Measurements from ENCODE around the gene SH3GLB1. TPM values are rescaled to one million over a fixed set of nuclear protein-coding genes. Genes with fewer than 3 reads are reported as not detected.
A peak's percentile ranks its signal among the peaks of the same experiment; 100 is the strongest.
"Not testable (repeated sequence)": the region's sequence is repeated elsewhere in the genome, so short reads cannot be mapped to it uniquely, and the experiment has no call there.

SH3GLB1 gene
- total RNA-seq, result 132 TPM
- long read RNA-seq, full-length matches to known transcripts, result 76 of 84 reads
- long read RNA-seq, partial matches to known transcripts, result 3 of 84 reads
- long read RNA-seq, other reads (novel, unspliced or antisense), result 5 of 84 reads

DNA sequence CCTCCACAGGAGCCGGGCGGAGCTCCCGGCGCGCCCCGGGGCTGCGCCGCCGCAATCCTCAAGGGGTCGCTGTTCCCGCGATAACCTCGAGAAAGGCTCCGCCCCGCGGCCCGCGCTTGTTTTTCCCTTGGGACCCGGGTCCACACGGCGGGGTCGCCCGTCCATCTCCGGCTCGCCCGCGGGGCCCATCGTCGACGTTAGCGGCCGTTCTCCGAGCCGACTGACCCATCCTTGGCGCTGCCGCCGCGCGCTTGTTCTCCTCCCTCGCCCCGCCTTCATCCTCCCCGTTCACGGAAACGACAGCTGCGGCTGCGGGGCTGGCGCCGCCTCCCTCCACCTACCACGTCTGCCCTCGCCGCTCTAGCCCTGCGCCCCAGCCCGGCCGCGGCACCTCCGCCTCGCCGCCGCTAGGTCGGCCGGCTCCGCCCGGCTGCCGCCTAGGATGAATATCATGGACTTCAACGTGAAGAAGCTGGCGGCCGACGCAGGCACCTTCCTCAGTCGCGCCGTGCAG is at the start of gene SH3GLB1:
TSS of gene SH3GLB1 (plus strand) at position 119 of the 514 bp plus-strand sequence. CDS start at position 443, 324 bp downstream.
- intact Hi-C loops (cut with DNase I), result loop anchor here (10.0 kb wide), 2 partner anchors 200 to 310 kb away; partner anchors contain the start of gene ODF2L
- ATAC-seq, result peak; percentile 96
- peak; percentile 95 for DNase-seq (ENCODE audit: missing footprints)

DNA sequence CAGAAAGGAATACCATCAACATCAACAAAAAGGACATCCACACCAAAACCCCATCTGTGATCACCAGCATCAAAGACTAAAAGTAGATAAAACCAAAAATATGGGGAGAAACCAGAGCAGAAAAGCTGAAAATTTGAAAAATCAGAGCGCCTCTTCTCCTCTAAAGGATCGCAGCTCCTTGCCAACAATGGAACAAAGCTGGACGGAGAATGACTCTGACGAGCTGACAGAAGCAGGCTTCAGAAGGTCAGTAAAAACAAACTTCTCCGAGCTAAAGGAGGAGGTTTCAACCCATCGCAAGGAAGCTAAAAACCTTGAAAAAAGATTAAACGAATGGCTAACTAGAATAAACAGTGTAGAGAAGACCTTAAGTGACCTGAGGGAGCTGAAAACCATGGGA is 46.0 kb upstream of the SH3GLB1 start:
- intact Hi-C loops (cut with DNase I); ATAC-seq; DNase-seq (ENCODE audit: missing footprints): not testable (repeated sequence)

DNA sequence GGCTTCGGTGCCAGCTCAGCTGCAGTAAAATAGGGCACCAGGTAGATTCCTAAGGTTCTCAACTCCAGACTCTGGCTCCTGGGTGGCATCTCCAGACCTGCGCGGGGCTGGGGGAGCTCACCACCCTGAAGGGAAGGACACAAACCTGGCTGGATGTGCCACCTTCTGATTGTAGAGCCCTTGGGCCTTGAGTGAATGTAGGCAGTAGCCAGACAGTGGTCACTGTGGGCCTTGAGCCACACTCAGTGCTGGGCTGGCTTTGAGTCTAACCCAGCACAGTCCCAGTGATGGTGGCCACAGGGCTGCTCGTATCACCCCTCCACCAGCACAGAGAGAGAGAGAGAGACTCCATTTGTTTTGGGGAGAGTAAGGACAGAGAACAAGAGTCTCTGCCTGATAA is 38.0 kb upstream of the SH3GLB1 start:
- DNase-seq (ENCODE audit: missing footprints), result no peak
- no peak for ATAC-seq
- intact Hi-C loops (cut with DNase I), result no loop called here

DNA sequence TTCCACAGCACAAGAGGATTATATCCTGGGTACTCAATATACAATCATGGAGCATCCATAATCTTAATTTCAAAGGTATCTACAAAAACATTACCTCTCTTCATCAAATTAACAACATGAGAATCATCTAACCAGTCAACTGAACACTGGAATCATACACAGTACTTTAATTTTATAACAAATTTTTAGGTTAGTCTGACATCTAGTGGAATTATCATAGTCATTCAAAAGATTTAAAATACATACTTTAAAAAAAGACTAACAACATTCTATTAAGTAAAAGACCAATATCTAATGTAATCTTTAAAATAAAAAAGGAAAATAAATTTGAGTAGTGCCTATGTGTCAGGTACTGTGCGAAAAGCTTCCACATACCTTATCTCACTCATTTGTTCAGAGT is 16.8 kb upstream of the SH3GLB1 start:
- intact Hi-C loops (cut with DNase I), result loop anchor here (10.0 kb wide), 1 partner anchor 213 kb away; no protein-coding TSS in a partner anchor

DNA sequence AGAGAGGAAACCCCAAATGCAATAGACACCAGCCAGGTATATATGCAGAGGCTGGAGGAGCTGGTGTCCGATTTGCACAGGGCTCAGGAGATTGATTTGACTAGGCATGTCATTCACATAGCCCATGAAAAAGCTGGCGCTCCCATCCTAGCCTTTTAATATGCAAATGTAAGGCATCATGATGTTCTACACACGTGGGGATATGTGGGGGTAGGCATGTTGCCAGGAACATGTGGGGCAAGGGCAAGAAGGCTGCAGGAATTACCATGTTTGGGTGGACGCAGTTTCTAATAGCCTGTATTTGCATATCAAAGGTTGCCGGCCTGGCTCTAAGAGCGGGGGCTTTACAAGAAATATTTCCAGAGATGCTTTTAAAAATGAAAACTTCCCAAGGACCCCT is 11.7 kb upstream of the SH3GLB1 start:
- intact Hi-C loops (cut with DNase I), result no loop called here
- DNase-seq (ENCODE audit: missing footprints), result no peak
- ATAC-seq, result no peak

More for the DNA sequence above, 16.8 kb upstream of the SH3GLB1 start:
- ATAC-seq (no peak), DNase-seq (ENCODE audit: missing footprints) (no peak)

DNA sequence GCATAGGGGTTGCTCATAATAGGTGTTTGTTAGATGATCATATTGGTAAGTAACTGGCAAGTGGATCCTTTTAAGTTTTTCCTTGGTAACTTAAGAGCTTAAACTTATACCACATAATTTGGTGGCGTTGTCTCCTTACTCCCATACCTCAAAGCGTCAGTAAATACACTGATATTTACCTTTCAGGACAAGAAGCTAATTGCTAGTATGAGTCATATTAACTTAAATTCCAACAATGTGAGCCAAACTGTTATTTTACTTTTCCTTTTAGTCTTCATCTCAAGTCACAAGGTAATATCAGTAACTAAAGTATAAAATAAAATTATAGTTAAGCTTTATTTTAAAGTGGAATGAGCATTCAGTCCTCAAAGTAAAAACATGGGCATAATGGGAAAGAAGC is 9.0 kb upstream of the SH3GLB1 start:
- no peak for ATAC-seq
- no peak for DNase-seq (ENCODE audit: missing footprints)
- intact Hi-C loops (cut with DNase I), result no loop called here

DNA sequence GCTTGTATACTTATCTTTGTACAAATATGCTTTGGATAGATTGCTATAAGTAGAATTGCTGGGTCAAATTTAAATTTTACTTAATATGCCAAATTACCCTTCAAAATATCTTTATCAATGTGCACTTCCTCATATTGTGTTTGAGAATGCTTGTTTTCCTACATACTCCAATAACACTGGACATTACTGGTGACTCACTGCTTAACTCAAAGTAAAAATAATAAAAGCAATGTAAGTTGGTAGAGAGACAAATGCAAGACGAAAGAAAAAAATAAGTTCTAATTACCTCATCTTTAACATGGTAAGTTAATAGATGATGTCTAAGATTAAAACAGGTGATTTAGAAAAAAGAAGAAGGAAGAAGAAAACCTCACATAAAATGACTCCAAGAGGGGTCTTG is 7.9 kb upstream of the SH3GLB1 start:
- DNase-seq (ENCODE audit: missing footprints) (no peak), ATAC-seq (no peak)
- intact Hi-C loops (cut with DNase I), result no loop called here

DNA sequence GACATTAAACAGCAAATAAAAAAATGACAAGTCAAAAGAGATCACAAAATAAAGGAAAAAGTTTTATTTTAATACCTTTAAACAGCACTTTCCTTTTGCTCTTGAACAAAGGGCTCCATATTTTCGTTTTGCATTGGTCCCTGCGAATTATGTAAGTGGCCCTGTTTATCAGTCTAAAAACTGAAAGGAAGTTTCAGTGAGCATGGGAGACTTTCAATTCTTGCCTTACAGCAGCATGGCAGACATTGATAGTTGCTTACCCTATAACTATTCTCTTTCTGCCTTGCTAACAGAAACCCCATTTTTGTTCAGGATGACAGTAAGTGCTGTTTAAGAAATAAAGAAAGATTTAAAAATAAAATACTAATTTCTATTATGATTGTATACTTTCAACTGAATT is 5.2 kb upstream of the SH3GLB1 start:
- DNase-seq (ENCODE audit: missing footprints) (no peak), ATAC-seq (no peak)
- intact Hi-C loops (cut with DNase I), result no loop called here

DNA sequence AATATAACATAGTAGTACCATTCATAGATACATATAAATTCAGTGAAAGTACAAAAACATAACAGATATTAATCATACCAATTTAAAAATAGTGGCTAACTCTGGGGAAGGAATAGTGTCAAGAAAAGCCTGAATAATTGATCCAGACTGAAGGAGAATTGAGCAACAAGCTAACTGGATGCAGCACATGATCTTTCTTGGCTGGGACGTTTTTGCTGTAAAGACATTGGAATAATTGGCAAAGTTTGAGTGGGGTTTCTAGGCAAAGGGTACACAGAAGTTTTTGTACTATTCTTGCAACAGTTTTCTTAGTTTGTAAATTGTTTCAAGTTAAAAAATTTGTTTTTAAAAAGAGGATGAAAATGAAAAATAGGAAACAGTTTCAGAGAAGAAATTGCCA is 2.6 kb upstream of the SH3GLB1 start:
- ATAC-seq (no peak), DNase-seq (ENCODE audit: missing footprints) (no peak)
- intact Hi-C loops (cut with DNase I), result loop anchor here (10.0 kb wide), 2 partner anchors 197 to 307 kb away; partner anchors contain the start of gene ODF2L

DNA sequence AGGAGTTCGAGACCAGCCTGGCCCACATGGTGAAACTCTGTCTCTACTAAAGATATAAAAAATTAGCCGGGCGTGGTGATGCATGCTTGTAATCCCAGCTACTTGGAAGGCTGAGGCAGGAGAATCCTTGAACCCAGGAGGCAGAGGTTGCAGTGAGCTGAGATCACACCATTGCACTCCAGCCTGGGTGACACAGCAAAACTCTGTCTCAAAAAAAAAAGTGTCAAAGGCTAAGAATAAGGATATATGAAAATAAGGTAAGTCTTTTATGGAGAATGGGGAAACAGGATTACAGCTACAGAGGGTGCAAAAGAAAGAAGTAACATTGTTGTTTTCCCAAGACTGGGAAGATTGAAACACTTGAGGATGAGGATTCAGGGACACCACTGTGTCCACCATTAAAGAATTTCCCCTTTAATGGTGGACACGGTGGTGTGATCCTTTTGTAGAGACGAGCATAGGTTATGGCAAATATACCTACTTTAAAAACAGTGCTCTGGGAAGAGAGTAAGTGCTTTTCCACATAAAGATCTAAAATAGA is 1.4 kb upstream of the SH3GLB1 start:
- ATAC-seq; DNase-seq (ENCODE audit: missing footprints): not testable (repeated sequence)
- intact Hi-C loops (cut with DNase I), result loop anchor here (10.0 kb wide), 2 partner anchors 198 to 308 kb away; partner anchors contain the start of gene ODF2L

DNA sequence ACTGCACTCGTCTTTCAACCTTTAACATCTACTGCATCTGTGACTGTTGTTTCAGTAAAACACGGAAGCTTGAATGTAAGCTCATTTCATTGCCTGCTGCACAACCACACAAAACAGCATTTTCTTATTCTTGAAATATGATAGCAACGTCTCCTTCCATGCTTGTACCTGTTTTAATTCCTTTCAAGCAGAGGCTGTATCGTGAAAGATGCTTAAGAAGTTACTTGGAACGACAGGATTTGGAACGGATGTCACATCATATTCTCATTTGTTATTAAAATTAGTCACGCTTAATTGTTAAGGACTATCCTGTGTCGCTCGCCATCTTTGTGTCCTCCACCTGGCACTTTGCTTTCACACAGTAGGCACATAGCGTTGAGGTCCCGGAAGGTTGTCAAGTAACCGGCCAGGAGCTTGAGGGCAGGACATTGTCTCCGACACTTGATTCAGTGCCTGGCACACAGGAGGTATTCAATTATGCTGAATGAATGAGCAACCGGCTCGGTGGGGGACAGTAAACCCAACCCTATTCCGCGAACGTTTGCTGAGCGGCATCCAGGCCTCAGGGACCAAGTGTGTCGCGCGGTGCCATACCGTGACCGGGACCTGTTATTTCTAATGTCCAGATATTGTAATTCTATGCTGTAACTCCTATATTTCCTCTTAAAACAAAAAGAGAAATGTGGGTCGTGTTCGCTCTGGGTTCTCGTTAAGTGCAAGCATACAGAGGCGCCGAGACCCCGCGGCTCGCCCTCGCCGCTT is 499 bp upstream of the SH3GLB1 start:
- intact Hi-C loops (cut with DNase I), result loop anchor here (10.0 kb wide), 2 partner anchors 199 to 309 kb away; partner anchors contain the start of gene ODF2L
- ATAC-seq (peak; percentile 37), DNase-seq (ENCODE audit: missing footprints) (no peak)

DNA sequence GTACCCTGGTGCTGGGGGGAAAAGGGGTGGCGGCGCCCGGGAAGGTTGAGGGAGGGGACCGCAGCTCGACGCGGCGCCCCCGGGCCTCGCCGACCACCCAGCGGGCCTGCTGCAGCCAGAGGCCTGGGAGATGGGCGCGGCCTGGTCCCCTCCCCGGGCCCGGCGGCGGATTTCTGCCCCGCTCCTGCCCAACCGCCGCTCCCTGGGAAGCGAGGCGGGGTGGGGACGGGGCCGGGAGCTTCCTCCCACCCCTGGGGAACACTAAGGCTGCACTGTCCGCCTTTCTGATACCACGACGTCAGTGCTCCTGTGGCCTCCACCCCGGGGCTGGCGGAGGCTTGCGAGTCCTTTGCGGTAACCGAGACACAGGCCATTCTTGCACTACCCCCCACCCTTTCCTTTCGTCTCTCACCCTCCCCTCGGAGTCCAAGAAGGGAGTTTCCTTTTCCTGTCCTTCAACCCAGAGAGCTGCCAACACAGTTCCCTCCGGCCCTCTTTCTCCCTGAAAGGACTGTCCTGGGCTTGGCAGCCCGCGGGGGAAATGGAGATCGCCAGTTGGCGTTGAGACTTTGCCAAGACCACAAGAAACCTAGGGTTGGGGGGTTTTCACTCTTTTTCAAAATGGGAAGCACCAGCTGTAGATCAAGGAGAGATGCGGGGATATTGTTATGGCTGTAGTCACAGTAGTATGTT is 742 bp downstream of the SH3GLB1 start:
- peak; percentile 82 for DNase-seq (ENCODE audit: missing footprints)
- intact Hi-C loops (cut with DNase I), result loop anchor here (1.0 to 10.0 kb wide), 3 partner anchors 36 to 310 kb away; partner anchors contain the start of gene ODF2L
- peak; percentile 74 for ATAC-seq

DNA sequence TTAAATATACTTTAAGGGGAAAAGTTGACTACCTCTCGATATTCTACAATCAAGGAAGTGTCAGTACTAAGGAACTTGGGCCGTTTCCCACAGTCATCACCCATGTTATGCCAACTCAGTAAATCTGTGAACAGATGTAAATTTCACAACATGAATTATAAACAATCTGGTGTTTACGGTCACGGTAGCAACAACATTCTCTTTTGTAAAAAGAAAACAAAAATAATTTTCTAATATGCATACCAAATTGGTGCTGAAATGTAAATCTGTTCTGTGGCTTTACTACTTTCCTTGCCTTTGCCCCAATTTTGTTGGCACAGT is 1.2 kb downstream of the SH3GLB1 start:
- no peak for ATAC-seq
- intact Hi-C loops (cut with DNase I), result loop anchor here (1.0 to 10.0 kb wide), 3 partner anchors 36 to 311 kb away; partner anchors contain the start of gene ODF2L

DNA sequence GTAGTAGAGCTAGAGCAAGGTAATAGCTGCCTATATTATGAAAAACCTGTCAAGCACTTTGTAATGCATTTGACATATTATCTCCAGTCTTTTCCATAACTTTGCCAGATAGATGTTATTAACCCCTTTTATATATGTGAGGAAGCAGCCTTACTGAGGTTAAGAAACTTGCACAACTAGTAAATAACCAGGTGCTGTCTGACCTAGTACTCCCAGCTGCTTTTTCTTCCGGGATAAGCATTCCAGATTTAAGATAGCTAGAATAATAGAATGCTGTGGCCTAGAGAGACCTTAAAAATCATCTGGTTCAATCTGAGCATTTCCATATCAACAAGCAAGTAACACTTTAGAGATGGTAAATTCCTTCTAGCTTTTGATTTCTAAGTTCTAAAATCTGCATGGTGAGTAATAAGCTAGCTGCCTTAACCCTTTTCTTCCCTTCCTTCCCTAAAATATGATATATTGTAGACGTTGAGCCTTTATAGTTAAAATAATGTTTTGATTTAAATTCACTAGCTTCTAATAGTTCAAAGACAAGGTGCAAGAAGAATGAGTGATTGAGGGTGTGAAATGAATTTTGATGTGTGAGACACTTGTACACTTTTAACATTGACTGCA is 1.8 kb downstream of the SH3GLB1 start:
- intact Hi-C loops (cut with DNase I), result loop anchor here (10.0 kb wide), 2 partner anchors 201 to 311 kb away; partner anchors contain the start of gene ODF2L
- ATAC-seq (no peak), DNase-seq (ENCODE audit: missing footprints) (no peak)

More for the DNA sequence above, 1.2 kb downstream of the SH3GLB1 start:
- no peak for DNase-seq (ENCODE audit: missing footprints)

DNA sequence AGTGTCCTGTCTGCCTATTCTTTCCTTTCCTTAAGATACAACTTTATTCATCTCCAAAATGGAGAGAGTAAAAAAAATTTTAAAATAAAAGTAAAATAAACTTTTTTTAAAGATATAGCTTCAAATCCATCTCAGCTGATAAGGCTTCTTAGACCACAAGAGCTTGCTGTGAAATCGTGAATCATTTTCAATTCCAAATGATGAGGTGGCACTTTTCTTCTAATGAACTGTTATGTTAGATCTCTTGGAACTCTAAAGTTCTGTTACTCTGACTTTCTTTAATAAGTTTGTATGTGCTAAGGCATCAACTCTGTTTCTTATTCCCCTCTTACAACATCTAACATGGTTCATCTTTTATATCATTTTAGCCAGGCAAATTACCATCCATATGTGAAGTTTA is 4.5 kb downstream of the SH3GLB1 start:
- intact Hi-C loops (cut with DNase I), result loop anchor here (10.0 kb wide), 2 partner anchors 204 to 314 kb away; partner anchors contain the start of gene ODF2L
- no peak for DNase-seq (ENCODE audit: missing footprints)
- no peak for ATAC-seq

DNA sequence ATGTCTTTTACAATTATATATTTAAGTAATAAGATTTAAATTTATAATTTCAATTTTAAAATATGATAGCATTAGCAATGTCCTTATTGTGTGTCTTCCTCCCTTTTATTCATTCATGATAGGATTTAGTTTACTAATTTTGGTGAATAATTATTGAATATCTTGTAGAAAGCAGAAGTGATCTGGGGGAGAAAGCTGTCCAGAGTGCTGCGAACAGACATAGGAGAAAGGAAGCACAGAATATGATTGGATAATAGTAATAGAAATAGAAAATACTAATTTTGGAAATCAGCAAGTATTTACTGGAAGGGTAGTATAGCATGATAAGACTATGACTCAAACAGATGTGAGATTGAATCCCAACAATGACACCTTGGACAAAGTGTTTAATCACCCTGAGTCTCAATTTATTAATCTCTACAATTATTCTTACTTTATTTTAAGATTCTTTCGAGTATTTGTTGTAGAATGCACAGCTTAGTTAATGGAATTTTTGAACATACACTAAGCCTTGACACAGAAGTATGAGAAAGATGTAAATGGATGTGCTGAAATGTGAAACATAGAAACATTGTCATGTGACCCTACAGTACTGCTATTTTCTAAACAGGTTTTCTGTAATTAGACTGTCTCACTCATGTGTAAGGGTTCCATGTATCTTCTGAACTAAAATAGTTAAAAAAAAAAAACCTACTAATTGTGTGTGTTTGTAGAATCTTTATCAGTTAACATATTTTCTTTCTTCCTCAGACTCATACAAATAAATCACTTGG is 7.9 kb downstream of the SH3GLB1 start:
- ATAC-seq (no peak), DNase-seq (ENCODE audit: missing footprints) (no peak)
- intact Hi-C loops (cut with DNase I), result no loop called here

DNA sequence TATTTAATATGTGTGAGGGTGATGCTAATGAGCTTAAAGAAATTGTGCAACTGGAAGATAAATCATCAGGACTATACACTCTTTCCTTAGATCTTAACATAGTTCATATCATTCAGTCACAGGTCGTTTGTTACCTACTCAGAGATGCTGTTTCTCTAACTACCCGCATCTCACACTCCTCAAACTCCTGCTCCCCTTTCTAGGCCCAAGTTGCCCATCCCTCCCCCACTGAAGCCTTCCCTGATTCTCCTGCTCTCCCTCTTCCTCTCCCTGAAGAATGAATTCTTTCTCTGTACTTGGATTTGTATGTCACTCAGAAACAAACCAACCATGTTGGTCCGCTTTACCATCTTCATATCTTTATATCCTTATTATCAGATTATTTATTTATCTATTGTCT is 9.1 kb downstream of the SH3GLB1 start:
- intact Hi-C loops (cut with DNase I), result no loop called here
- ATAC-seq (no peak), DNase-seq (ENCODE audit: missing footprints) (no peak)

DNA sequence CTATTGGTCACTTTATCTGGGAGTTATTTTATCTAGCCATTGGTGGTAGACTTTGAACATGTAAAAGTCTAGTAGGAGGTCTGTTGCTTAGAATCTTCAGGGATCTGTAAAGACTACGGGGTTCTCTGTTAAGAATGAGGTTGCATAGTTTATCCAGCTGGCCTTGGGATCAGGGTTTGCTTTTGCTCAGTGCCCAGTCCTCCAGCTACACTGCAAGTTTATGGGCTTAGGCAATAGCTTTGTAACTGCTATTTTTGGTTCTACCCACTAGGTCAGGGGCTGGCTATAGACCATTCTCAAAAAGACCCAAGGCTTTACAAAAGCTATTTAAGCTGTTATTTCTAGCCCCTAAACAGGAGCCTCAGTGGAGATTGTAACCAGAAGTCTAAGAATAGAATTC is 9.8 kb downstream of the SH3GLB1 start:
- intact Hi-C loops (cut with DNase I), result no loop called here
- ATAC-seq, result peak; percentile 83
- DNase-seq (ENCODE audit: missing footprints), result no peak

All from Right ventricle myocardium inferior (tissue), 1 donor.